AG04449 (cell line): ENCODE data around the gene RNH1.

Experiments used
- CTCF ChIA-PET: fragments of 350-600 bp; formaldehyde crosslinking; extraction: SDS; loops from one replicate; lab custom pipeline; 2021; ENCODE audit warnings: antibody characterized with exemption; lab: Yijun Ruan, JAX
- POLR2A ChIA-PET: fragments of 400-600, 350-600 bp; formaldehyde crosslinking; extraction: SDS; loops from one replicate; lab custom pipeline; 2020; ENCODE audit warnings: antibody characterized with exemption, inconsistent platforms; lab: Yijun Ruan, JAX
- DNase-seq: peaks from one replicate; pipeline ENCODE4 v3.0.0-alpha.2; 2010; ENCODE audit warnings: low read depth, low spot score
- H3K4me3 ChIP-seq: 2 replicates; pipeline ENCODE4 v1.5.1; 2011; ENCODE audit warnings: low read depth, mild to moderate bottlenecking, control low read depth, low read length
- TF ChIP-seq, protein P1 (sequence below): IDR thresholded peaks from one replicate; pipeline ENCODE4 v1.5.1; 2011; ENCODE audit warnings: mild to moderate bottlenecking, moderate library complexity, low read length, control low read depth, inconsistent platforms; ENCODE audit not compliant: insufficient read depth; ENCODE audit errors: missing control alignments

RNH1 gene

DNA sequence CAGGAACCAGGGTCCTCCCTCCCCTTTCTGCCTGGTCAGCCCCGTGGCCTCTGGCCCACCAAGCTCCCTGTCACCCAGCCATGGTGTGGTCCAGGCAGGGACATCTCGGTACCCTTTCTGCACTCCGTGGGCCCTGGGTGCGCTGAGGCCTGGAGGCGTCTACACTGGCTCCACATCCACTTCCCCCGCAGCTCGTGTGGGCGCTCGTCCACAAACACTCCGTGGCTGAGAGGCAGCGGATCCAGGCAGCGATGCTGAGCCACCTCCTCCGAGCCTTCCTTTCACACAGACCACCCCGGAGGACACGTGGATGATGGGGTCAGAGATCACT lies 16.1 kb downstream of the RNH1 start:
- DNase-seq = no peak
- POLR2A ChIA-PET = no interaction called here
- no peak overlapping the region for H3K4me3 ChIP-seq
- TF ChIP-seq, protein P1, sequence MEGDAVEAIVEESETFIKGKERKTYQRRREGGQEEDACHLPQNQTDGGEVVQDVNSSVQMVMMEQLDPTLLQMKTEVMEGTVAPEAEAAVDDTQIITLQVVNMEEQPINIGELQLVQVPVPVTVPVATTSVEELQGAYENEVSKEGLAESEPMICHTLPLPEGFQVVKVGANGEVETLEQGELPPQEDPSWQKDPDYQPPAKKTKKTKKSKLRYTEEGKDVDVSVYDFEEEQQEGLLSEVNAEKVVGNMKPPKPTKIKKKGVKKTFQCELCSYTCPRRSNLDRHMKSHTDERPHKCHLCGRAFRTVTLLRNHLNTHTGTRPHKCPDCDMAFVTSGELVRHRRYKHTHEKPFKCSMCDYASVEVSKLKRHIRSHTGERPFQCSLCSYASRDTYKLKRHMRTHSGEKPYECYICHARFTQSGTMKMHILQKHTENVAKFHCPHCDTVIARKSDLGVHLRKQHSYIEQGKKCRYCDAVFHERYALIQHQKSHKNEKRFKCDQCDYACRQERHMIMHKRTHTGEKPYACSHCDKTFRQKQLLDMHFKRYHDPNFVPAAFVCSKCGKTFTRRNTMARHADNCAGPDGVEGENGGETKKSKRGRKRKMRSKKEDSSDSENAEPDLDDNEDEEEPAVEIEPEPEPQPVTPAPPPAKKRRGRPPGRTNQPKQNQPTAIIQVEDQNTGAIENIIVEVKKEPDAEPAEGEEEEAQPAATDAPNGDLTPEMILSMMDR = no peak
- CTCF ChIA-PET = no interaction called here

DNA sequence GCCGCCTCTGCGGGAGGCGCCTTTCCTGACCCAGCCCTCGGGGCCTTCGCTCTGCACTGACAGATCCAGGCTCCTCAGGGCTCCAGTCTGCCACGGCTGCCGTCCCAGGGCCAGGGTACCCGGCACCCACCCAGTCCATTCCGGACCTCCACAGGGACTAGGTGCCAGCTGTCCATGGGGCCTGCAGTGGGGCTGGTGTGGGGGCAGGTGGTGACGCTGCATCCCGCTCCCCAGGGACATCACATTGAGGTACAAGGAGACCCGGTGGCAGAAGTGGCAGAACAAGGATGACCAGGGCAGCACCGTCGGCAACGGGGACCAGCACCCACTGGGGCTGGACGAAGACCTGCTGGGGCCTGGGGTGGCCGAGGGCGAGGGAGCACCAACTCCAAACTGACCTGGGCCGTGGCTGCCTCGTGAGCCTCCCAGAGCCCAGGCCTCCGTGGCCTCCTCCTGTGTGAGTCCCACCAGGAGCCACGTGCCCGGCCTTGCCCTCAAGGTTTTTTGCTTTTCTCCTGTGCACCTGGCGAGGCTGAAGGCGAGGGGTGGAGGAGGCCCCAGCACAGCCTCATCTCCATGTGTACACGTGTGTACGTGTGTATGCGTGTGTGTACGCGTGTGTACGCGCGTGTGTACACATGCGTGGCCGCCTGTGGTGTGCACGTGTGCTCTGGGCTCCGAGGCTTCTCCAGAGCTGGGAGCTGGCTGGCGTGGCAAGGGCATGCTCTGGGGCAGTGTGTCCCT lies 16.7 kb downstream of the RNH1 start:
- POLR2A ChIA-PET = no interaction called here
- TF ChIP-seq, protein P1 = no peak

DNA sequence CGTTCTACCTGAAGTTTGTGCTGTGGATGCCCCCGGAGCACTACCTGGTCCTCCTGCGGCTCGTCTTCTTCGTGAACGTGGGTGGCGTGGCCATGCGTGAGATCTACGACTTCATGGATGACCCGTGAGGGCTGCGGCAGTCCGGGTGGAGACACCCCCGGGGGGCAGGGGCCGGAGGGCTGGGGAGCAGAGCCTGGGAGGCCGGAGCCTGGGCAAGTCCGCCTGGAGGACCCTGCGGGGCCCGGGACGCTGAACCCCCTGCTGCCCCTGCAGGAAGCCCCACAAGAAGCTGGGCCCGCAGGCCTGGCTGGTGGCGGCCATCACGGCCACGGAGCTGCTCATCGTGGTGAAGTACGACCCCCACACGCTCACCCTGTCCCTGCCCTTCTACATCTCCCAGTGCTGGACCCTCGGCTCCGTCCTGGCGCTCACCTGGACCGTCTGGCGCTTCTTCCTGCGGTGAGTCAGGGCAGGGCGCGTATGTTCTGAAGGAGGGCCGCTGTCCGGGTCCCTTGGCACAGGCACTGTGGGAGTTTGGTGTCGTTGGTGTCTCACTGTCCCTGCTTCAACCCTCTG lies 17.3 kb downstream of the RNH1 start:
- POLR2A ChIA-PET = no interaction called here
- no peak for DNase-seq
- CTCF ChIA-PET = no interaction called here
- TF ChIP-seq, protein P1 = no peak
- no peak overlapping the region for H3K4me3 ChIP-seq

More for the DNA sequence above, 16.7 kb downstream of the RNH1 start:
- no peak for DNase-seq
- CTCF ChIA-PET = no interaction called here
- H3K4me3 ChIP-seq = no peak overlapping the region

DNA sequence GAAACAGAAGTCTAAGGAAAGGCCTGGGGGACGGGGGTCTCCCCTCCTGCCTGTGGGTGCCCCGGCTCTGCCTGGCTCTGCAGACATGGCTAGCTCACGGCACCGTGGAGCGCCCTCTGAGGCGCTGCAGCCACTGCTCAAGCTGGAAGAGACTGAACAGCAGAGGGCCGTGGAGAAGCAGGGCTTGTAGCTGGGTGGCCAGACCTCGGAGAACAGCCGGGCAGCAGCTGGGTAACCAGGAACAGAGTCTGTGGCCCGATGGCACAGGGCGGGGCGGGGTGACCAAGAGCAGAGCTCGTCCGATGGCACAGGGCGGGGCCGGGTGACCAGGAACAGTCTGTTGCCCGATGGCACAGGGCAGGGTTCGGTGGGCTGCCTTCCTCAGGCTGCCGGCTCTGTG lies 18.1 kb downstream of the RNH1 start:
- ChIA-PET POLR2A (no interaction called here), CTCF (no interaction called here)
- TF ChIP-seq, protein P1 = no peak
- no peak for DNase-seq
- H3K4me3 ChIP-seq = no peak overlapping the region

GRCh38 chr11:488579-488978 lies 18.5 kb downstream of the RNH1 start:
- H3K4me3 ChIP-seq = no peak overlapping the region
- no peak for DNase-seq
- TF ChIP-seq, protein P1 = no peak
- ChIA-PET CTCF (no interaction called here), POLR2A (no interaction called here)

GRCh38 chr11:488062-488461 lies 19.0 kb downstream of the RNH1 start:
- no peak overlapping the region for H3K4me3 ChIP-seq
- TF ChIP-seq, protein P1 = no peak
- ChIA-PET CTCF (no interaction called here), POLR2A (no interaction called here)
- no peak for DNase-seq
